GM12874 (cell line): ENCODE results near the gene ZNF438.

Experiments
- CTCF ChIP-seq: IDR thresholded peaks from 2 replicates; pipeline ENCODE4 v1.5.1; 2011; ENCODE audit warnings: low read depth, mild to moderate bottlenecking, control low read depth, low read length, moderate library complexity; ENCODE audit not compliant: insufficient read depth

The ZNF438 gene

DNA sequence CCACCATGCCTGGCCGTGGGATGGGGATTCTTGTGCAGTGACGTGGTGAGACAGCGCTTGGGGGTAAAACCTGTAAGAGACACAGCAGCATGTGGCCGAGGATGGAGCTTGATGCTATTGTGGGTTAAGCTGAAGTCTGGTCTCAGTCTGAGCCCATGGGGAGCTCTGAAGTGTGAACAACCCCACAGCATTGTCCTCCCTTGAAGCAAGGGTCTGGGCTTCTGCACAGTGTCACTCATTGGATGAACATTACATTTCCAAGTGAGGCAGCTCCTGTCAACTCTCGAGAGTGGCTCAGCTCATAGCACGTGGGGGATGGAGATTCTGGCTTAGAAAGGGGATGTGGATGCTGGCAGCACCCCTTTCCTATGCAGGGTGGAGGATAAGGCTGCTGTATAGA lies 32.2 kb upstream of the ZNF438 start:
- TF ChIP-seq CTCF, result no peak

- TF ChIP-seq CTCF, result no peak
These were observed 31.2 kb upstream of the ZNF438 start for GRCh38 chr10:31062856-31063255.

DNA sequence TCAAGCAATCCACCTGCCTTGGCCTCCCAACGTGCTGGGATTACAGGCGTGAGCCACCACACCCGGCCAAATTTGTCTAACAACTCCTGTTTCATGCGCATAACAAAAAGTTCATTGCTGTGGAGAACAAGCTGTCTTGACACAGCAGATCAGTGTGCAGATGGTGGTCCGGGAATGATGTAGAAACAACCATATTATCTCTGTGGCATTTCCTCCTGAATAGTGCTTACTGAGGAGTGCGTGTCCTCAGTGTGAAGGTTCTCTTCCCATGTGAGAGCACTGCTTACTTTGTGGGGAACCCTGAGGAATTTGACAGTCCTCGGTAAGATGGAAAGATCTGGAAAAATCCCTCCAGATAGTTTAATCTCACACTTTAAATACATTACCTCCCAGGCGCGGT lies 30.3 kb upstream of the ZNF438 start:
- no peak for TF ChIP-seq CTCF

- no peak for TF ChIP-seq CTCF
These were observed 27.4 kb upstream of the ZNF438 start for GRCh38 chr10:31058795-31059703.

- TF ChIP-seq CTCF, result no peak
These were observed 24.0 kb upstream of the ZNF438 start for GRCh38 chr10:31055573-31056251.

DNA sequence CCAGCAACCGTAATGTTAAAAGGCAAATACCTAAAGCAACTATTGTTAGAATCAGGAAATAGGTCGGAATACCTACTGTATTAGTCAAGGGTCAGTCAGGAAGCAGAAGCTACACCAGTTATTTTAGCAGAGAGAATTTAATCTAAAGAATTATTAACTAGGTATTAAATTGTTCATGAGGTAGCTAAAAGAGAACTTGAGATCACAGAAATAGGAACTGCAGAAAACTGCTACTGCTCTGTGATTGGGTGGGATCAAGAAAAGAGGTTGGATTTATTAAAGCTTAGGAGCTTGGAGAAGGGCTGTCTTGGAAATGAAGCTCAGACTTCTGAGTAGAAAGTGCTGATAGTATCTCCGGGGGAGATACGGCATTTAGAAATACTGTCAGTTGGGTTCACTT lies 20.0 kb upstream of the ZNF438 start:
- no peak for TF ChIP-seq CTCF

DNA sequence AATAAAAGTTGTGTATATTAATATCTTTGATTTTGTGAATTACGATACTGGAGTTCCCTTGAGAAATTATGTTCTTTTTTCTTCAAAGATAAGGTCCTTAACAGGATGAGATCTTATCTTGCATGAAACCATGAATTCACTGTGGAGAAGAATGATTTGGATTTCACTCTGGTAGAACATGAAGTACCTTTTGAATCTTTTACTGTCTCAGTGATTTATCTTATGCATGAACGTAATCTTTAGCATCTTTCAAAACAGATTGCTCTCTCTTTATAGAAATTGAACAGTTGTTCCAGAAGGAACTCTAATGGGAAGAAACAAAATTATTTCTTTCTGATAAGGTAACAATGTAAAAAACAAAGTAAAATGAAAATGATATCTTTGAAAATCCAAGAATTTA lies 11.0 kb upstream of the ZNF438 start:
- no peak for TF ChIP-seq CTCF
